ENCODE measurements around the gene ARHGEF40. TPM values are rescaled to one million over a fixed set of nuclear protein-coding genes. Genes with fewer than 3 reads are reported as not detected.

Gene ARHGEF40
- total RNA-seq, 1 experiment from 2014 or later = 71.4 TPM

GRCh38 chr14:21071225-21072030 is 1.3 kb downstream of the ARHGEF40 start:
- Histone ChIP-seq H4K5ac (ENCODE audit: insufficient read length, low read depth, low read length) (no peak overlapping the region), H3K9ac (ENCODE audit: extremely low read depth, insufficient read length, low read length) (peak overlapping the region; percentile 39), H3K56ac (ENCODE audit: insufficient read length, low read depth, low read length) (no peak overlapping the region), H3K14ac (ENCODE audit: insufficient read depth, low read length) (peak overlapping the region; percentile 49; the same call in 1 of the 2 replicates), H2AK5ac (ENCODE audit: insufficient read length, low read length) (no peak overlapping the region), H4K8ac (replicated peaks; ENCODE audit: insufficient read length, low read depth, low read length) (no peak overlapping the region), H4K91ac (ENCODE audit: insufficient read length, low read depth, low read length) (no peak overlapping the region), H2BK120ac (ENCODE audit: low read depth, low read length, poor library complexity, severe bottlenecking) (no peak overlapping the region), H2AFZ (ENCODE audit: low read length) (no peak overlapping the region), H2BK12ac (ENCODE audit: insufficient read length, low read depth, low read length) (no peak overlapping the region), H2BK20ac (ENCODE audit: low read depth, low read length, poor library complexity, severe bottlenecking) (no peak overlapping the region), H3K18ac (ENCODE audit: insufficient read length, low read depth, low read length) (peak overlapping the region; percentile 31), H3T11ph (ENCODE audit: low read length) (no peak overlapping the region), H3K79me2 (ENCODE audit: insufficient read depth, low read length) (no peaks in the 10 kb centered on the region), H3K9me3 (ENCODE audit: control insufficient read depth, low read depth, low read length) (no peaks in the 10 kb centered on the region), H3K4me1 (ENCODE audit: insufficient read depth, low read length) (peaks cover 4% of the 10 kb centered on the region; the same call in 1 of the 2 replicates), H3K23me2 (ENCODE audit: insufficient read length, low read depth, low read length, poor library complexity, severe bottlenecking) (peaks cover 31% of the 10 kb centered on the region), H2BK5ac (ENCODE audit: insufficient read length, low read length) (no peak overlapping the region), H3K27me3 (ENCODE audit: insufficient read depth, low read length) (no peaks in the 10 kb centered on the region), H4K20me1 (ENCODE audit: control insufficient read depth, insufficient read depth, insufficient read length) (no peaks in the 10 kb centered on the region), H3K4ac (ENCODE audit: low read depth, low read length) (no peak overlapping the region), H2BK15ac (ENCODE audit: low read depth, low read length) (no peak overlapping the region), H3K79me1 (ENCODE audit: insufficient read depth, low read depth, low read length, poor library complexity, severe bottlenecking) (no peaks in the 10 kb centered on the region), H3K4me2 (ENCODE audit: insufficient read depth, insufficient read length, low read length) (peak overlapping the region; percentile 76), H3K27ac (ENCODE audit: insufficient read length, low read depth, low read length) (no peak overlapping the region), H3K23ac (ENCODE audit: insufficient read length, low read depth, low read length) (no peak overlapping the region)
- peaks cover 16% of the 10 kb centered on the region for H3K27me3 Mint-ChIP-seq (ENCODE audit: low read depth)
- peaks cover 26 to 30% of the 10 kb centered on the region in 2 experiments for H3K4me1 Mint-ChIP-seq
- H3K36me3 Mint-ChIP-seq (ENCODE audit: insufficient read depth in 1 of 3, low read depth in 3 of 3) = peaks cover 29 to 43% (median 37%) of the 10 kb centered on the region in 3 experiments
- DNase-seq = peak; percentile 92
- no peaks in the 10 kb centered on the region for H3K9me3 Mint-ChIP-seq
- no CpG with 5 or more reads among the region's 37 CpGs for WGBS (ENCODE audit: extremely low coverage, insufficient read length, low lambda C conversion rate)
- H3K4me3 Mint-ChIP-seq = peak overlapping the region; percentile 88 to 96
- H3K27ac Mint-ChIP-seq = peak overlapping the region; percentile 95 to 98 (median 95)
- 0 out of 3 replicates have a peak, but pooled peaks have one; percentile 7 for TF ChIP-seq CTCF (conservative IDR thresholded peaks at IDR 0.05)
